GM23248 (cell line): ENCODE measurements around the gene EIF4A3. TPM values are rescaled to one million over a fixed set of nuclear protein-coding genes. Genes with fewer than 3 reads are reported as not detected.

Experiments
- DNase-seq: peaks from one replicate; pipeline ENCODE4 v3.0.0-alpha.2; 2015
- H2AFZ ChIP-seq: fragments of 200-600 bp; sonication (generic); 2 replicates; pipeline ENCODE4 v1.6.1; 2016; ENCODE audit warnings: antibody characterized with exemption
- H3F3A ChIP-seq: fragments of 200-600 bp; sonication (generic); 2 replicates; pipeline ENCODE4 v1.6.1; 2016; ENCODE audit warnings: mild to moderate bottlenecking, antibody characterized with exemption, mixed run types; ENCODE audit not compliant: insufficient read depth
- H3K27ac ChIP-seq: fragments of 200-600 bp; sonication (generic); 2 replicates; pipeline ENCODE4 v1.5.1; 2016; ENCODE audit warnings: mild to moderate bottlenecking
- H3K27me3 ChIP-seq: fragments of 200-600 bp; sonication (generic); replicated peaks from 2 replicates; pipeline ENCODE4 v1.6.1; 2016; ENCODE audit warnings: mild to moderate bottlenecking; ENCODE audit not compliant: insufficient read depth
- H3K36me3 ChIP-seq: fragments of 200-600 bp; sonication (generic); 2 replicates; pipeline ENCODE4 v1.6.1; 2016; ENCODE audit warnings: low read depth, mild to moderate bottlenecking
- H3K4me1 ChIP-seq: fragments of 200-600 bp; sonication (generic); 2 replicates; pipeline ENCODE4 v1.6.1; 2016; ENCODE audit warnings: mild to moderate bottlenecking; ENCODE audit not compliant: insufficient read depth
- H3K4me2 ChIP-seq: fragments of 200-600 bp; sonication (generic); one replicate; pipeline ENCODE4 v1.6.1; 2016; ENCODE audit warnings: mild to moderate bottlenecking; ENCODE audit not compliant: unreplicated experiment
- H3K4me3 ChIP-seq: fragments of 200-600 bp; sonication (generic); 2 replicates; pipeline ENCODE4 v1.5.1; 2016; ENCODE audit warnings: mild to moderate bottlenecking
- H3K79me2 ChIP-seq: fragments of 200-600 bp; sonication (generic); 2 replicates; pipeline ENCODE4 v1.6.1; 2016; ENCODE audit warnings: mild to moderate bottlenecking; ENCODE audit not compliant: insufficient read depth
- H3K9ac ChIP-seq: fragments of 200-600 bp; sonication (generic); 2 replicates; pipeline ENCODE4 v1.6.1; 2016; ENCODE audit warnings: mild to moderate bottlenecking
- H3K9me2 ChIP-seq: fragments of 200-600 bp; sonication (generic); 2 replicates; pipeline ENCODE4 v1.6.1; 2016; ENCODE audit warnings: mixed run types, mild to moderate bottlenecking, moderate library complexity; ENCODE audit not compliant: insufficient read depth
- H3K9me3 ChIP-seq: fragments of 200-600 bp; sonication (generic); one replicate; pipeline ENCODE4 v1.6.1; 2017; ENCODE audit warnings: low read depth
- H4K20me1 ChIP-seq: fragments of 200-600 bp; sonication (generic); 2 replicates; pipeline ENCODE4 v1.6.0; 2016; ENCODE audit not compliant: insufficient read depth
- EZH2 ChIP-seq: fragments of 200-600 bp; sonication (generic); IDR thresholded peaks from 2 replicates; pipeline ENCODE4 v1.6.1; 2018; ENCODE audit warnings: antibody characterized with exemption, mild to moderate bottlenecking; ENCODE audit not compliant: insufficient read depth, poor library complexity, severe bottlenecking
- EZH2phosphoT487 ChIP-seq: fragments of 200-600 bp; sonication (generic); IDR thresholded peaks from 2 replicates; pipeline ENCODE4 v1.6.1; 2018; ENCODE audit warnings: antibody characterized with exemption, moderate library complexity, mild to moderate bottlenecking, low read depth; ENCODE audit not compliant: insufficient read depth
- WGBS, 2 experiments: methylation state at CpG; one replicate each; pipeline ENCODE4 v1.1.6; 2015 to 2017; ENCODE audit warnings: low lambda C conversion rate in 2 of 2, low coverage in 1 of 2; ENCODE audit errors: missing lambda C conversion rate in 2 of 2; 5-methylcytosine and 5-hydroxymethylcytosine counted together
- in situ Hi-C: fragments of 300-500 bp; cut with MboI; formaldehyde crosslinking; loops from 2 replicates; pipeline ENCODE4 v1.15.0; 2020
- microRNA counts: library from miRNA; unstranded; fragments of <30 nt; microRNA quantifications from one replicate; lab custom pipeline; 2016
- microRNA-seq: library from miRNA; unstranded; fragments of <30 nt; microRNA quantifications from one replicate; pipeline ENCODE4, GENCODE V29; 2016; ENCODE audit warnings: borderline number of aligned reads
- polyA plus RNA-seq: library from polyadenylated mRNA; unstranded; fragments of >200 nt; fragmentation: Nextera tagmentation; extraction: Ambion mirVana; gene quantifications from 2 replicates; pipeline ENCODE4 v1.2.1, GENCODE V29; 2016
- small RNA-seq: library from RNA; depleted of rRNA; stranded (forward); fragments of <200 nt; gene quantifications from one replicate; pipeline ENCODE3, GENCODE V24; 2014; ENCODE audit warnings: low read depth, low replicate concordance
- total RNA-seq: library from RNA; depleted of rRNA; stranded (reverse); fragments of >200 nt; shearing (Covaris generic); gene quantifications from 2 replicates; pipeline ENCODE4 v1.2.3, GENCODE V29; 2014; rRNA removed

Gene EIF4A3
- total and polyA plus RNA-seq, 2 experiments from 2014 or later = 75.1 to 129 TPM

DNA sequence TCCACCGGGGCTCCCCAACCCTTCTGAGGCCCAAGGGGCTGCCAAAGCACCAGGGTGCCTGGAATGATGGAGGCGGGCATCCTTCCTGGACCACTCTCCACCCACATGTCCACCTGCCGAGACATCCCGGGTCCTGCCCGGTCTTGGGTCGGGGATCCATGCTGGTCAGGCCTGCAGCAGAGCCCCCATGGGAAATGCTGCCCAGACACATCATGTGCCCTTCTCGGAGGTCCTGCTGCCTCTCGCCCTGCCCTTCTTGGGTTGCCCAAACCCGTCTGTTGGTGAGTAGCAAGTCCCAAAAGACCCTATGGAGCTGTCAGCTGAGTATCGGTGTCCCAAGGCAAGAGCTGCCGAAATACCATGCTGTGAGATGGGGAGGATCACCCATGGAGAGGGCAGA is 60.3 kb downstream of the EIF4A3 start:
- H2AFZ ChIP-seq = no peak overlapping the region
- no peak for DNase-seq
- H3K79me2 ChIP-seq = no peaks in the 10 kb centered on the region
- H3K4me1 ChIP-seq = no peaks in the 10 kb centered on the region
- no peaks in the 10 kb centered on the region for H3K9me2 ChIP-seq
- no peak overlapping the region for H3K4me2 ChIP-seq
- in situ Hi-C loops = no loop called here
- no peaks in the 10 kb centered on the region for H4K20me1 ChIP-seq
- no peaks in the 10 kb centered on the region for H3K9me3 ChIP-seq
- no peak overlapping the region for H3K9ac ChIP-seq
- H3K4me3 ChIP-seq = no peak overlapping the region
- no peaks in the 10 kb centered on the region for H3F3A ChIP-seq
- no peak overlapping the region for H3K27ac ChIP-seq
- H3K36me3 ChIP-seq = no peaks in the 10 kb centered on the region
- H3K27me3 ChIP-seq = no peaks in the 10 kb centered on the region
- WGBS, 2 experiments = 82 to 83% methylated on average over 11 of the region's 11 CpGs
- TF ChIP-seq EZH2phosphoT487 = no peak
- TF ChIP-seq EZH2 = no peak

DNA sequence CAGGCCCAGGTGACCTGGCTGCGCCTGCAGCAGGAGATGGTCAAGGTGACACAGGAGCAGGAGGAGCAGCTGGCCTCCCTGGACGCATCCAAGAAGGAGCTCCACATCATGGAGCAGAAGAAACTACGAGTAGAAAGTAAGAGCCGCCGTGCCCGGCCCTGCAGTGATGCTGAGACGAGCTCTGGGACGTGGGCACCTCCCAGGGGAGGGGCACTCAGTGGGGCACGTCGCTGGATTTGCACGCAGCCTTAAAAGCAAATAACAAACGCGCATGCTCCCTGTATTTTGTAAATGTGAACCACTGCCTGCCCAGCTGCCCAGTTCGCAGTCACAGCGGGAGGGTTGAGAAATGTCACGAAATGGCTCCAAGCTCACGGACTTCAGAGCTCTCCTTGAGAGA is 60.8 kb downstream of the EIF4A3 start:
- H3K27me3 ChIP-seq = no peaks in the 10 kb centered on the region
- no peak overlapping the region for H3K4me3 ChIP-seq
- no peaks in the 10 kb centered on the region for H3K36me3 ChIP-seq
- no peaks in the 10 kb centered on the region for H3K9me3 ChIP-seq
- no peak overlapping the region for H3K27ac ChIP-seq
- no peaks in the 10 kb centered on the region for H3K4me1 ChIP-seq
- no peaks in the 10 kb centered on the region for H3K79me2 ChIP-seq
- H4K20me1 ChIP-seq = no peaks in the 10 kb centered on the region
- H3K4me2 ChIP-seq = no peak overlapping the region
- DNase-seq = no peak
- no peaks in the 10 kb centered on the region for H3F3A ChIP-seq
- H3K9me2 ChIP-seq = no peaks in the 10 kb centered on the region
- H2AFZ ChIP-seq = no peak overlapping the region
- no peak overlapping the region for H3K9ac ChIP-seq
- TF ChIP-seq EZH2 (no peak), EZH2phosphoT487 (no peak)
- 92 to 93% methylated on average over 17 of the region's 17 CpGs for WGBS, 2 experiments
- in situ Hi-C loops = no loop called here

DNA sequence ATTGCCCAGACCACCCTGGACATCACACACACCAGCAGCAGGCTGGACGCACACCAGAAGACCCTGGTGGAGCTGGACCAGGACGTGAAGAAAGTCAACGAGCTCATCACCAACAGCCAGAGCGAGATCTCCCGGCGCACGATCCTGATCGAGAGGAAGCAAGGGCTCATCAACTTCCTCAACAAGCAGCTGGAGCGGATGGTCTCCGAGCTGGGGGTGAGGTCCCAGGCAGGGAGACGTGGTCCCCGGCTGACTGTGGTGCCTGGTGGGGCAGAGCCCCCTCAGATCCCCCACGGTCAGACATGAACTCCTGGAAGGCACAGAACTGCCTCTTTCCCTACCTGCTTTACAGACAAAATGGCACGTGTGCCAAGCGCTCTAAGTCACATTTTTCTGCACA is 62.2 kb downstream of the EIF4A3 start:
- TF ChIP-seq EZH2 = no peak
- TF ChIP-seq EZH2phosphoT487 = no peak
- Histone ChIP-seq H3F3A (no peaks in the 10 kb centered on the region), H3K4me2 (no peak overlapping the region), H3K9me2 (no peaks in the 10 kb centered on the region), H3K27me3 (no peaks in the 10 kb centered on the region), H3K4me1 (no peaks in the 10 kb centered on the region), H3K27ac (no peak overlapping the region), H2AFZ (no peak overlapping the region), H4K20me1 (no peaks in the 10 kb centered on the region), H3K9ac (no peak overlapping the region), H3K4me3 (no peak overlapping the region), H3K79me2 (no peaks in the 10 kb centered on the region), H3K9me3 (no peaks in the 10 kb centered on the region), H3K36me3 (no peaks in the 10 kb centered on the region)
- no peak for DNase-seq
- in situ Hi-C loops = no loop called here
- 72 to 76% methylated on average over 15 of the region's 15 CpGs for WGBS, 2 experiments

MicroRNAs encoded within 50 kb of the gene (microRNA counts, 767-probe panel; counts per million panel counts)
- 447 counts per million, percentile 86 among the panel's probes with 10 or more counts for microRNA hsa-miR-1268b (lab: Ali Mortazavi, UCI)

Small RNAs within 50 kb of the gene (microRNA-seq; reads per million reads assigned to microRNA genes)
- not detected for gene MIR1268B

Small RNAs within 50 kb of the gene (small RNA-seq; reads per million reads assigned to genes)
- gene AC087741.2 (not detected), gene MIR1268B (not detected)

Other genes starting within 250 kb of the EIF4A3 start
- gene TBC1D16, start 111.3 kb downstream of the EIF4A3 start, total RNA-seq = 22.4 and 26.9 TPM in 2 replicates
- 8.1 and 9.2 TPM in 2 replicates for gene TBC1D16, start 111.3 kb downstream of the EIF4A3 start, polyA plus RNA-seq
- 2.9 and 3.0 TPM in 2 replicates for gene CCDC40, start 110.5 kb downstream of the EIF4A3 start, total RNA-seq
- 2.3 and 2.4 TPM in 2 replicates for gene CCDC40, start 110.5 kb downstream of the EIF4A3 start, polyA plus RNA-seq
- 120 and 127 TPM in 2 replicates for gene GAA, start 45.5 kb downstream of the EIF4A3 start, total RNA-seq
- 74.8 and 80.2 TPM in 2 replicates for gene GAA, start 45.5 kb downstream of the EIF4A3 start, polyA plus RNA-seq
- not detected in 2 replicates for gene CARD14, start 22.9 kb upstream of the EIF4A3 start, total RNA-seq
- 0.05 and 0.06 TPM in 2 replicates for gene CARD14, start 22.9 kb upstream of the EIF4A3 start, polyA plus RNA-seq
- 21.2 and 35.2 TPM in 2 replicates for gene SGSH, start 73.2 kb upstream of the EIF4A3 start, total RNA-seq
- gene SGSH, start 73.2 kb upstream of the EIF4A3 start, polyA plus RNA-seq = 63.5 and 69.8 TPM in 2 replicates
- 13.9 and 16.3 TPM in 2 replicates for gene SLC26A11, start 73.3 kb upstream of the EIF4A3 start, total RNA-seq
- 11.4 and 11.9 TPM in 2 replicates for gene SLC26A11, start 73.3 kb upstream of the EIF4A3 start, polyA plus RNA-seq
- 45.0 and 62.3 TPM in 2 replicates for gene RNF213, start 113.7 kb upstream of the EIF4A3 start, total RNA-seq
- gene RNF213, start 113.7 kb upstream of the EIF4A3 start, polyA plus RNA-seq = 16.7 and 18.8 TPM in 2 replicates